ENCODE measurements around the gene HNF4A.

The HNF4A gene

GRCh38 chr20:44405785-44406571, 50.5 kb downstream of the HNF4A start:
- no peak for TF ChIP-seq CTCF (IDR thresholded peaks at IDR 0.05; ENCODE audit: control insufficient read depth, extremely low read depth, insufficient read depth)
- DNase-seq (ENCODE audit: low read depth): no peak
- no peak overlapping the region for H3K4me3 ChIP-seq (ENCODE audit: low read depth, low read length)

GRCh38 chr20:44406572-44407137, 51.2 kb downstream of the HNF4A start:
- TF ChIP-seq CTCF (IDR thresholded peaks at IDR 0.05; ENCODE audit: control insufficient read depth, extremely low read depth, insufficient read depth): no peak
- DNase-seq (ENCODE audit: low read depth): no peak
- H3K4me3 ChIP-seq (ENCODE audit: low read depth, low read length): no peak overlapping the region

GRCh38 chr20:44407402-44408184, 52.1 kb downstream of the HNF4A start:
- no peak for TF ChIP-seq CTCF (IDR thresholded peaks at IDR 0.05; ENCODE audit: control insufficient read depth, extremely low read depth, insufficient read depth)
- no peak overlapping the region for H3K4me3 ChIP-seq (ENCODE audit: low read depth, low read length)
- DNase-seq (ENCODE audit: low read depth): no peak

- no peak for TF ChIP-seq CTCF (IDR thresholded peaks at IDR 0.05; ENCODE audit: control insufficient read depth, extremely low read depth, insufficient read depth)
- no peak for DNase-seq (ENCODE audit: low read depth)
- no peak overlapping the region for H3K4me3 ChIP-seq (ENCODE audit: low read depth, low read length)
Measured at GRCh38 chr20:44409132-44409600, 53.7 kb downstream of the HNF4A start.

- H3K4me3 ChIP-seq (ENCODE audit: low read depth, low read length): no peak overlapping the region
- no peak for DNase-seq (ENCODE audit: low read depth)
- no peak for TF ChIP-seq CTCF (IDR thresholded peaks at IDR 0.05; ENCODE audit: control insufficient read depth, extremely low read depth, insufficient read depth)
Measured at GRCh38 chr20:44410583-44411019, 55.1 kb downstream of the HNF4A start.

GRCh38 chr20:44411020-44411756, 55.7 kb downstream of the HNF4A start:
- H3K4me3 ChIP-seq (ENCODE audit: low read depth, low read length): no peak overlapping the region
- no peak for DNase-seq (ENCODE audit: low read depth)
- TF ChIP-seq CTCF (IDR thresholded peaks at IDR 0.05; ENCODE audit: control insufficient read depth, extremely low read depth, insufficient read depth): no peak

Measured in LNCaP clone FGC (cell line).